Suppressor macrophage treated with lipopolysaccharide for 1 hour (primary cell): Measurements from ENCODE around the gene ZSCAN20.

Experiments used
- DNase-seq, 3 donors: peaks; one replicate each; pipeline ENCODE4 v3.0.0-alpha.2; 2020 to 2022

Gene ZSCAN20

GRCh38 chr1:33445108-33445507 lies 27.3 kb upstream of the ZSCAN20 start:
- DNase-seq = no peak

GRCh38 chr1:33446590-33446989 lies 25.9 kb upstream of the ZSCAN20 start:
- peak in 2 of 3 donors; percentile 40 for DNase-seq

GRCh38 chr1:33454646-33455282 lies 17.7 kb upstream of the ZSCAN20 start:
- no peak for DNase-seq

- peak; percentile 73 to 78 (median 76) for DNase-seq
Measured at GRCh38 chr1:33455539-33456501, 16.6 kb upstream of the ZSCAN20 start.

- no peak for DNase-seq
Measured at GRCh38 chr1:33456502-33456886, 16.0 kb upstream of the ZSCAN20 start.

GRCh38 chr1:33459691-33460090 lies 12.8 kb upstream of the ZSCAN20 start:
- peak; percentile 79 to 92 (median 90) for DNase-seq

GRCh38 chr1:33460144-33460543 lies 12.3 kb upstream of the ZSCAN20 start:
- peak in 1 of 3 donors; percentile 25 for DNase-seq

GRCh38 chr1:33460947-33461629 lies 11.4 kb upstream of the ZSCAN20 start:
- DNase-seq = peak; percentile 79 to 86 (median 80)

GRCh38 chr1:33462405-33463164 lies 9.9 kb upstream of the ZSCAN20 start:
- DNase-seq = no peak

GRCh38 chr1:33464552-33464951 lies 7.9 kb upstream of the ZSCAN20 start:
- no peak for DNase-seq

GRCh38 chr1:33465316-33465715 lies 7.1 kb upstream of the ZSCAN20 start:
- DNase-seq = peak in 2 of 3 donors; percentile 39 to 50

GRCh38 chr1:33466159-33466558 lies 6.3 kb upstream of the ZSCAN20 start:
- no peak for DNase-seq

GRCh38 chr1:33468011-33468410 lies 4.4 kb upstream of the ZSCAN20 start:
- no peak for DNase-seq

GRCh38 chr1:33468531-33468930 lies 3.9 kb upstream of the ZSCAN20 start:
- peak in 1 of 3 donors; percentile 20 for DNase-seq

GRCh38 chr1:33468967-33469366 lies 3.5 kb upstream of the ZSCAN20 start:
- DNase-seq = no peak

GRCh38 chr1:33469691-33470090 lies 2.8 kb upstream of the ZSCAN20 start:
- DNase-seq = no peak

- peak; percentile 86 to 89 (median 89) for DNase-seq
Measured at GRCh38 chr1:33470495-33471012, 1.9 kb upstream of the ZSCAN20 start.

- no peak for DNase-seq
Measured at GRCh38 chr1:33471416-33471815, 1.0 kb upstream of the ZSCAN20 start.

- no peak for DNase-seq
Measured at GRCh38 chr1:33473900-33474299, 1.5 kb downstream of the ZSCAN20 start.

GRCh38 chr1:33477451-33477850 lies 5.0 kb downstream of the ZSCAN20 start:
- DNase-seq = no peak

GRCh38 chr1:33482412-33482811 lies 10.0 kb downstream of the ZSCAN20 start:
- DNase-seq = no peak

GRCh38 chr1:33488624-33489023 lies 16.2 kb downstream of the ZSCAN20 start:
- DNase-seq = no peak
